Epithelial cell of esophagus (primary cell): ENCODE data around the gene LIMA1.

Experiments used
- DNase-seq: peaks from one replicate; pipeline ENCODE4 v3.0.0; 2010; ENCODE audit warnings: low read depth
- H3K4me3 ChIP-seq: 2 replicates; pipeline ENCODE4 v1.5.1; 2011; ENCODE audit warnings: mild to moderate bottlenecking, low read length, control low read depth
- TF ChIP-seq, protein P1 (sequence below): IDR thresholded peaks from 2 replicates; pipeline ENCODE4 v1.5.1; 2011; ENCODE audit warnings: low read depth, mild to moderate bottlenecking, low read length, control low read depth, inconsistent platforms; ENCODE audit not compliant: insufficient read depth; ENCODE audit errors: missing control alignments

Gene LIMA1

DNA sequence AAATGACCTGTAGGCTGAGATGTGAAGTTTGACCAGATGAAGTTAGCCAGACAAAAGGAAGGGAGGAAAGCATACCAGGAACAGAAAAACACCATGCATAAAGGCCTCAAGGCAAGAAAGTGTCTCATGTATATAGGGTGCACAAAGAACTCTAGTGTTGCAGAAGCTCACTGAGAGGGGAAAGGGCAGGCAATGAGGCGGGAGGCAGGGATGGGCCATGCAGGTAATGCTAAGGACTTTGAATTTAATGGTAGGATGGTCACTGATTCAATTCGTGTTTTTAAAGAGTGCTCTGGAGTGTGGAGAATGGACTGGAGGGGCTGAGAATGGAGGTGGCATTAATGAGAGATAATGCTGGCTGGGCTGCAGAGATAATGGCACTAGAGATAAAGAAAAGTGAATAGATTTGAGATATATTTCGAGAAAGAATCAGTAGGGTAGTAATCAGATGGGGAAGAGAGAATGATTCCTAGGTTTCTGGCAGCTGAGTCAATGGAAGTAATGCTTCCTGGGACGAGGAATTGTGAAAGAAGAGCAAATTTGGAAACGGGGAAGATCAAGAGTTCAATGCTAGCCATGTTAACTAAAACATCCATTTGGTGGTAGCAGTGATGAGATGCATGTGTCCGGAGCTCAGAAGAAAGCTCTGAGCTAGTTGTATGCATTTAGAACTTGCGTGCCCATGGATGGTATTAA lies 43.1 kb downstream of the LIMA1 start:
- DNase-seq: no peak
- H3K4me3 ChIP-seq: no peak overlapping the region
- TF ChIP-seq, protein P1, sequence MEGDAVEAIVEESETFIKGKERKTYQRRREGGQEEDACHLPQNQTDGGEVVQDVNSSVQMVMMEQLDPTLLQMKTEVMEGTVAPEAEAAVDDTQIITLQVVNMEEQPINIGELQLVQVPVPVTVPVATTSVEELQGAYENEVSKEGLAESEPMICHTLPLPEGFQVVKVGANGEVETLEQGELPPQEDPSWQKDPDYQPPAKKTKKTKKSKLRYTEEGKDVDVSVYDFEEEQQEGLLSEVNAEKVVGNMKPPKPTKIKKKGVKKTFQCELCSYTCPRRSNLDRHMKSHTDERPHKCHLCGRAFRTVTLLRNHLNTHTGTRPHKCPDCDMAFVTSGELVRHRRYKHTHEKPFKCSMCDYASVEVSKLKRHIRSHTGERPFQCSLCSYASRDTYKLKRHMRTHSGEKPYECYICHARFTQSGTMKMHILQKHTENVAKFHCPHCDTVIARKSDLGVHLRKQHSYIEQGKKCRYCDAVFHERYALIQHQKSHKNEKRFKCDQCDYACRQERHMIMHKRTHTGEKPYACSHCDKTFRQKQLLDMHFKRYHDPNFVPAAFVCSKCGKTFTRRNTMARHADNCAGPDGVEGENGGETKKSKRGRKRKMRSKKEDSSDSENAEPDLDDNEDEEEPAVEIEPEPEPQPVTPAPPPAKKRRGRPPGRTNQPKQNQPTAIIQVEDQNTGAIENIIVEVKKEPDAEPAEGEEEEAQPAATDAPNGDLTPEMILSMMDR: no peak

GRCh38 chr12:50239355-50239891 lies 43.9 kb downstream of the LIMA1 start:
- no peak for DNase-seq
- TF ChIP-seq, protein P1: no peak
- H3K4me3 ChIP-seq: no peak overlapping the region

DNA sequence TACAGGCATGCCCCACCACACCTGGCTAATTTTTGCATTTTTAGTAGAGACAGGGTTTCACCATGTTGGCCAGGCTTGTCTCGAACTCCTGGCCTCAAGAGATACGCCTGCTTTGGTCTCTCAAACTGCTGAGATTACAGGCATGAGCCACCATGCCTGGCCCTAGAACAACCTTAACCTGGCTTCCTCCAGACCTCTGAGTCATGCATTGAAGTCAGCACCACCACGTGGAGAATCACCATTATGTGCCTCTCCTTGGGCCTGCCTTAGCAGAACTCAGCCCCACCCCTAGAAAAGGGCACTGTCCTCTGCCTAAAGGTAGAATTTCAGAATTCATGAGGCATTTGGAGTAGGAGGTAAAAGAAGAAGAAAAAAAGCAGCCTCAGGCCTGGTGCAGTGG lies 49.0 kb downstream of the LIMA1 start:
- TF ChIP-seq, protein P1: peak; percentile 13
- no peak overlapping the region for H3K4me3 ChIP-seq
- peak; percentile 85 for DNase-seq

GRCh38 chr12:50232771-50233209 lies 50.5 kb downstream of the LIMA1 start:
- DNase-seq: no peak
- TF ChIP-seq, protein P1: no peak
- no peak overlapping the region for H3K4me3 ChIP-seq

DNA sequence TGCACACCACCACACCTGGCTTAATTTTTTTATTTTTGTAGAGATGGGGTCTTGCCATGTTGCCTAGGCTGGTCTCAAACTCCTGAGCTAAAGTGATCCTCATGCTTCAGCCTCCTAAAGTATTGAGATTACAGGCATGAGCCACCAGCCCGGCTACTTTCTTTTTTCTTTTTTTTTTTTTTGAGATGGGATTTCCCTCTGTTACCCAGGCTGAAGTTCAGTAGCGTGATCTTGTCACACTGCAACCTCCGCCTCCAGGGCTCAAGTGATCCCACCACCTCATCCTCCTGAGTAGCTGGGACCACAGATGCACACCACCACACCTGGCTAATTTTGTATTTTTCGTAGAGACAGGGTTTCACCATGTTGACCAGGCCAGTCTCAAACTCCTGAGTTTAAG lies 51.1 kb downstream of the LIMA1 start:
- no peak overlapping the region for H3K4me3 ChIP-seq
- DNase-seq: no peak
- TF ChIP-seq, protein P1: no peak

GRCh38 chr12:50231346-50231745 lies 52.0 kb downstream of the LIMA1 start:
- no peak overlapping the region for H3K4me3 ChIP-seq
- no peak for DNase-seq
- TF ChIP-seq, protein P1: no peak

DNA sequence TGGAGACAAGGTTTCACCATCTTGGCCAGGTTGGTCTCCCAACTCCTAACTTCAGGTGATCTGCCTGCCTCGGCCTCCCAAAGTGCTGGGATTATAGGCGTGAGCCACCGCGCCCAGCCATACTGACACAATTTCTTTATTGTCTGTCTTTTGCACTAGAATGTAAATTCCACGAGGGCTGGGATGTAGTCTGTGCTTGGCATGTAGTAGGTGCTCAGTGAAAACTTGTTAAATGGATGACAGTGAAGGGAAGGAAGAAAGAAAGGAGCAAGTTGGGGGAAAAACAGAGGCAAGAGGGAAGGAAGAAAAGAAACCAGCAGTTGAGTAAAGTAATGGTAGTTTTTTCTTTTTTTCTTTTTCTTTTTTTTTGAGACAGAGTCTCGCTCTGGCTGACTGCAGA lies 53.1 kb downstream of the LIMA1 start:
- TF ChIP-seq, protein P1: no peak
- no peak for DNase-seq
- no peak overlapping the region for H3K4me3 ChIP-seq
